Activated CD8-positive, alpha-beta memory T cell treated with anti-CD3 and anti-CD28 coated beads for 24 hours (primary cell): ENCODE data around the gene SARM1.

Source experiments
- DNase-seq: peaks from one replicate; pipeline ENCODE4 v3.0.0-alpha.2; 2020

The SARM1 gene

DNA sequence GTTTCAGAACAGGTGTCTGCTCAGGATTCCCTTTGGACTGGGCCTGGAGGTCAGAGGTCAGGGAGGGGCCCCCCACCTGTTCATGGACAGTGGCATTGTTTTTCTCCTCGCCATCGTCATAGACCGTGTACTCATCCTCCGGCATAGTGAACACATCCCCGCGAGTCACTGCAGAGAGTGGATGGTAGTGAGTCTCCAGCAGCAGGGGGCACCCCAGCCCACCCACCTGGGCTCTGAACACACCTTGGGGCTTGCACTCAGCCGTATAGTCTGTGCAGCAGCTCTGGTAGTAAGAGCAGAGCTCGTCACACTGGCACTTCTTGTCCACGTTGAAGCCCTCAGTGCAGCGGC, 1.8 kb upstream of the SARM1 start:
- DNase-seq, result no peak

DNA sequence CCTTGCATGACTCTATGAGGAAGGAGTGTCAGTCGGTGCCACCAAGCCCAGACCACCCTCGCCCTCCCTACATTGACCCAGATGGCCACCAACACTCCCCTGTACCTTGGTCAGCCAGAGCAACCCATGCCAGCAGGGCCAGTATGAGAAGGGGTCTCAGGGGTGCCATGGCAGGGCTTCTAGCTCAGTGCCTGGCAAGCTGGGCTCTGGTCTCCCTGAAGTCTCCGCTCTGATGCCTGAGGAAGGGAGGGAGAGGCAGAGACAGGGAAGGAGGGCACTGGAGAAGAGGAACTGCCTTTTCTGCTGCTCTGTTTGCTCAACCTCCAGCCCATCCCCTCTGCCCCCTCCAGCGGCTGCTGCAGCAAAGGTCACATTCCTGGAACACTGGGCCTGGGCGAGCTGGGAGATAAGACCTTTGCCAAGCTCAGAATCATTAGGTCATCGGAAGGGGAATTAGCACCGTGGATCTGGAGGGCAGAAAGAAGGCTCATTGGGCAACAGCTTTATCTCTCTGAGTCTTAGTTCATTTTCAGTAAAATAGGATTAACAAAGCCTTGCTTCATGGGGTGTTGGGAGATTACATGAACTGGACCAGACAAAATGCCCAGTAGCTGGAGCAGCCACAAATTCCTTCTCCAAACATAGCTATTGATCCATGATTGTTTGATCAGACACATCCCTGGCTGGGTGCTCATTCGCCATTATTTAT, 1.3 kb upstream of the SARM1 start, which contains the start of gene VTN:
Gene VTN, minus strand, starts transcription at position 273 of the 709 bp plus-strand sequence. Its CDS starts 104 bp downstream, at position 169.
- DNase-seq, result no peak

DNA sequence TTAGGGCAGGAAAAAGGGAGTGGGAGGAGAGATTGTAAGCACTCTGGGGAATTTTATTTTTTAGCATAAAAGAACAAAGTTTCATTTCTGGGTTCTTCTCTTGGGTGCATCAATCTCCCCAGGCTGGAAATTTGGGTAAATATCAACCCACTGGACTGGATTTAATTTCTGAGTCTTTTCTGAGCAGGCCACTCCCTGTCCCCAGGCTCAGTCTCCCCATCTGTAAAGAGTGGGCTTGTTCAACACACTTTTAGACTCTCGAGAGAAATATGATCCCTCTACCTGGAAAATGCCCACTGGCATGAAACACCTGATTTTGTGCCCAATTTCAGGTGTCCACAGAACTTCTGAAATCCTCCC, 770 bp upstream of the SARM1 start:
- no peak for DNase-seq

DNA sequence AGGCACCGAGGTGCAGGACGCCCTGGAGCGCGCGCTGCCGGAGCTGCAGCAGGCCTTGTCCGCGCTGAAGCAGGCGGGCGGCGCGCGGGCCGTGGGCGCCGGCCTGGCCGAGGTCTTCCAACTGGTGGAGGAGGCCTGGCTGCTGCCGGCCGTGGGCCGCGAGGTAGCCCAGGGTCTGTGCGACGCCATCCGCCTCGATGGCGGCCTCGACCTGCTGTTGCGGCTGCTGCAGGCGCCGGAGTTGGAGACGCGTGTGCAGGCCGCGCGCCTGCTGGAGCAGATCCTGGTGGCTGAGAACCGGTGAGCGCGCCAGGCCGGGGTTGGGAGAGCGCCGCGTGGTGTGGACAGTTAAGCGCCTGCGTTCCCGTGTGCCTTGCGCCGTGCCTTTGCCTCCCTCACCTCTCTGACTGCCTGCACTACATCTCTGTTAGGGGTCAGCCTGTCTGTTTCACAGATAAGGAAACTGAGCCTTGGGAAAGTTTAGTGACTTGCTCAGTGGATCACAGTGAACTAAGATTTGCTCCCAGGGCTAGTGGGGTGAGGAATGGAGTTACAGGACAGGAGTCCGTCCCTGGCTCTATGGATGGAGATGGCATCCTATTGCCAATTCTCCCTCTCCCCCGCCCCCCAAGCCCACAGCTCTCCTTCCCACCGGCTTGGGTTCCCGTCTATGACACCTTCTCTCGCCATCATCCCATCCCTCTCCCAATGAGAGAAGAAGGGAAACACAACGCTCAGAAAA, 880 bp downstream of the SARM1 start:
- no peak for DNase-seq

DNA sequence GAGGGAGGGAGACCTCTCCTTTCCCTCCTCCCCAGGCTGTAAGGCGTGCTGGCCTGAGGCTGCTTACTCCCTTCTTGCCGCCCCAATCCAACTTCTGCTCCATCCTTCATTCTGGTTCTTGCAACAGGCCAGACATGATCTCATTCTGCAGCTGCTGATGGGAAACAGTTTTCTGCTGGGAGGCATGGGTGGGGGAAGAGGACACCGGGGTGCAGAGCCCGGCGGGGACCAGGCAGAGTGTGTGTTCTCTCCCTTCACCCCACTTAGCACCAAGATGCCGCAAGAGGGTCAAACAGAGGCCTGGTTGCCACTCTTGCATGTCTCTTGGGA, 1.4 kb downstream of the SARM1 start:
- DNase-seq, result no peak

DNA sequence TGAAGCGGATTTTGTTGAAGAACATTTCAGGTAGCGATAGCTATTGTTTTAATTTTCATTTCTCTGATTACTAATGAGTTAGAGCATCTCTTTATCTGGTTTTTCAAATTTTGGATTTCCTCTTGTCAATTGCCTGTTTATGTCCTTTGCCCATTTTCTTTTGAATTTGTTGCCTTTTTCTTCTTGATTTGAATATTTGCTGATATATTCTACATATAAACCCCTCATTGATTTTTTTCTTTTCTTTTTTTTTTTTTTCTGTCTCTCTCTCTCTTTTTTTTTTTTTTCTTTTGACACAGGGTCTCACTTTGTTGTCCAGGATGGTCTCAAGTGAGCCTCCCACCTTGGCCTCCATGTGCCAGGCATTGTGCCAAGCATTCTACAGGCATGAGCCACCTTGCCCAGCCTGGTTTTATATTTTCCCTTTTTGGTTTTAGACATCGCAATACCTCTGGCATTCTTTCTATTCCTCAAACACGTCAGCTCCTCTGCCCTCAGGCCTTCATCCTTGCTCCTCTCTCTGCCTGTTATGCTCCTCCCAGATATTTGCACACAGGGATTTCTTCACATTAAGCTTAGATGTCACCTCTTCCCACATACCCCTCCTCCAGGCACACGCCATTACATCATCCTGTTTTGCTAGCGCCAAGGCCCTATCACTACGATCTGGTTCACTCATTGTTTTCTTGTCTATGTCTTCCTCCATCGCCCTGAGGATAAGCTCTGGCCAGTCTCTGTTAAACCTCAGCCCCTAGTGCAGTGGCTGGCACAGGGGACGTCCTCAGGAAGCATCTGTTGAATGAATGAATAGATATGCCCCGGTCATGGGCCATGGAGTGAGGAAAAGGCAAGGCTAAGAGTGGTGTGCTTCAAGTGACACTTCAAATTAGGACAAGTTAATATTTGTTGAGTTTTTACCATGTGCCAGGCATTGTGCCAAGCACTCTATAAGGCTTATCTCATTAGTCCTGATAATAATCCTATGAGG, 8.6 kb downstream of the SARM1 start:
- no peak for DNase-seq

DNA sequence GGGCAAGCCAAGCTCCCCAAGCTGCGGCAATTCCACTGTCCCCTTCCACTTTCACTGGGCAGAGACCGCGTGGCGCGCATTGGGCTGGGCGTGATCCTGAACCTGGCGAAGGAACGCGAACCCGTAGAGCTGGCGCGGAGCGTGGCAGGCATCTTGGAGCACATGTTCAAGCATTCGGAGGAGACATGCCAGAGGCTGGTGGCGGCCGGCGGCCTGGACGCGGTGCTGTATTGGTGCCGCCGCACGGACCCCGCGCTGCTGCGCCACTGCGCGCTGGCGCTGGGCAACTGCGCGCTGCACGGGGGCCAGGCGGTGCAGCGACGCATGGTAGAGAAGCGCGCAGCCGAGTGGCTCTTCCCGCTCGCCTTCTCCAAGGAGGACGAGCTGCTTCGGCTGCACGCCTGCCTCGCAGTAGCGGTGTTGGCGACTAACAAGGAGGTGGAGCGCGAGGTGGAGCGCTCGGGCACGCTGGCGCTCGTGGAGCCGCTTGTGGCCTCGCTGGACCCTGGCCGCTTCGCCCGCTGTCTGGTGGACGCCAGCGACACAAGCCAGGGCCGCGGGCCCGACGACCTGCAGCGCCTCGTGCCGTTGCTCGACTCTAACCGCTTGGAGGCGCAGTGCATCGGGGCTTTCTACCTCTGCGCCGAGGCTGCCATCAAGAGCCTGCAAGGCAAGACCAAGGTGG, 9.8 kb downstream of the SARM1 start:
- DNase-seq, result no peak

DNA sequence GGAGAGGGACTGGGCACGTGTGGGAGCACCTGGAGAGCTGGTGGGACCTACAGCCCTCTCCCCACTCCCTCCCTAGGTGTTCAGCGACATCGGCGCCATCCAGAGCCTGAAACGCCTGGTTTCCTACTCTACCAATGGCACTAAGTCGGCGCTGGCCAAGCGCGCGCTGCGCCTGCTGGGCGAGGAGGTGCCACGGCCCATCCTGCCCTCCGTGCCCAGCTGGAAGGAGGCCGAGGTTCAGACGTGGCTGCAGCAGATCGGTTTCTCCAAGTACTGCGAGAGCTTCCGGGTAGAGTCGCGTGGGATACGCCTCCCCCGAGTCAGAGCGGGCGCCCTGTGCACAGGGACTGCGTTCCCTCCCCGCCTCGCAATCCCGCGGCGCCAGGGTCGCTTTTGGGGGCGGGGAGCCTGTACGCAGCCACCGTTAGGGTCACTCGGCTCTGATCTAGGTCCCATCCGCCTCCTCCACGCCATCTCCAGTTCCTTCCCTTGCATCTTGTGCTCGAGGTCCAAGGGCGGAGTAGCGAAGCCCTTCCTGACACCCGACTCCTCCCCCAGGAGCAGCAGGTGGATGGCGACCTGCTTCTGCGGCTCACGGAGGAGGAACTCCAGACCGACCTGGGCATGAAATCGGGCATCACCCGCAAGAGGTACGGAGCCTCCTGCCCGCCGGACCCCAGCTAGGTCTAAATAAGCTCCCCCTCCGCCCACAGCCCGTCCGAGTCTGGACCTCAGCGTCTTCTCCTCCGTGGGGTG, 13.0 kb downstream of the SARM1 start:
- peak; percentile 85 for DNase-seq

DNA sequence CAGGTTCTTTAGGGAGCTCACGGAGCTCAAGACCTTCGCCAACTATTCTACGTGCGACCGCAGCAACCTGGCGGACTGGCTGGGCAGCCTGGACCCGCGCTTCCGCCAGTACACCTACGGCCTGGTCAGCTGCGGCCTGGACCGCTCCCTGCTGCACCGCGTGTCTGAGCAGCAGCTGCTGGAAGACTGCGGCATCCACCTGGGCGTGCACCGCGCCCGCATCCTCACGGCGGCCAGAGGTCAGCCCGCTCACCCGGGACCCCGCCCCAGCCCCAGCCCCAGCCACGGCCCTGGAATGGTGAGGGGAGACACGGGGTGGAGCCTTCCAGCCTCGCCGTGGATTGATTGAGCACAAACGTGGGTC, 13.5 kb downstream of the SARM1 start:
- DNase-seq, result no peak

DNA sequence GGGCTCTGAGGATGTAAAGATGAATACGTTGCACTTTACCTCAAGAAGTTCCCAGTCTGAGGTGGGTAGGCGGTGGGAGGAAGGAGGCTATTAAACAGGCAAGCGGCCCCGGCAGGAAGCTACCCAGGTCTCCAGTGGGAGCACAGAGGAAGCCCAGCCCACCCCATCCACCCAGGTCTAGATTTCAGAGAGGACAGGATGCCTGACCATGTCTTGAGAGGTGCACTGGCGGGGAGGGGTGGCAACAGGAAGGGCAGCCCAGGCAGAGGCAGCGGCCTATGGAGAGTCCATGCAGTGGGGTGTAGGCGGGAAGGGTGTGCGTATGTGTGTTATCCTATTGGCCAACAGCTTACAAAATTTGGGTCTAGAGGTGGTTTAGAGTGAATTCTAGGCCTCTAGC, 13.9 kb downstream of the SARM1 start:
- DNase-seq, result no peak

DNA sequence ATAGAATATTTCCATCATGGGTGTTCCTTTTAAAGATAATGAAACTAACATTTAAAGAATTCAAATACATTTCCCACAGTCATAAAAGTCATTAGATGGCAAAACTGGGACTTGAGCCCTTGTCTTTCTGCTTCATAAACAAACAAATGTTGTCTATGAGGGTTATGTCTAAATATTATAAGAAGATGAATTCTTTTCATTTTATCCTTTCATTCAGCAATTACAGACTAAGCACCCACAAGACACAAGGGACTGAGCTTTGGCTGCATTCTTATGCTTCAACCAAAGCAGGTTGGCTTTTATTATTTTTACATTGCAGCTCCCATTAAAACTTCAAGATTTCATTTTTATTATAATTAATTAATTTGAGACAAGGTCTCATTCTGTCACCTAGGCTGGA, 14.9 kb downstream of the SARM1 start:
- DNase-seq, result no peak

DNA sequence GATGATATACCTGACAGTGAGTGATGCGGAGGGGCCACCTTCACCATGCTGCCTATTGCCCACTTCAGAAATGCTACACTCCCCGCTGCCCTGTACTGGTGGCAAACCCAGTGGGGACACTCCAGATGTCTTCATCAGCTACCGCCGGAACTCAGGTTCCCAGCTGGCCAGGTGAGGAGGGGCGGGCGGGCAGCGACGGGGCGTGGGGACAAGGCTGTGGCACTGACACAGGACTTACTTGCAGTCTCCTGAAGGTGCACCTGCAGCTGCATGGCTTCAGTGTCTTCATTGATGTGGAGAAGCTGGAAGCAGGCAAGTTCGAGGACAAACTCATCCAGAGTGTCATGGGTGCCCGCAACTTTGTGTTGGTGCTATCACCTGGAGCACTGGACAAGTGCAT, 16.6 kb downstream of the SARM1 start:
- DNase-seq, result no peak

DNA sequence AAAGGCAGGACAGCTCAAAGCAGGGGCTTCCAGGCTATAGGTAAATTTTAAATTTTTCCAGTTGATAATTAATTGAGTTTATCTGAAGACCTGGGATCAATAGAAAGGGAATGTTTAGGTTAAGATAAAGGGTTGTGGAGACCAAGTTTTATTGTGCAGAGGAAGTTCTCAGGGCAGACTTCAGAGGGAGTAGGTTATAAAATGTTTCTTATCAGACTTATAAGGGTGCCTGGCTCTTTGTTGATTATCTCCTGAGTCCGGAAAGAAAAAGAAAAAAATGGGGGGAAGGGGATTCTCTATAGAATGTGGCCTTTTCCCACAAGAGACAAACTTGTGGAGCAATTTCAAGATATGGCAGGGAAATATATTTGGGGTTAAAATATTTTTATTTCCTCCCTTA, 18.6 kb downstream of the SARM1 start:
- DNase-seq, result no peak

DNA sequence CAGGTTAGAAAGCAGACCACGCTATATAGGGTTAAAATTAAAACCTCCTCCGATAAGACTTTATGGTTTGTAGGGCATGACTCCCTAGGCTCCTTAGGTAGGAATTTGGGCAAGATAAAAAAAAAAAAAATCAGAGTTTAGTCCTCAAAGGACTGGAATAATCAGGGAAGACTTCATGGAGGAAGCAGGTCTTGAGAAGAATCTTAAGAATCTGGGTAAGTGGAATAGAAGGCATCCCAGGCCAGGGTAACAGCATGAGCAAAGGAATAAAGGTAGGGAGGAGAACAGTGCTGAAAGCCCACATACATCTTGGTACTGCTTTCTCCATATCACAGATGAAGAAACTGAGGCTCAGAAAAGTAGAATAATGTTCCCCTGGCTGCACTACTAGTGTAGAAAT, 19.1 kb downstream of the SARM1 start:
- no peak for DNase-seq

DNA sequence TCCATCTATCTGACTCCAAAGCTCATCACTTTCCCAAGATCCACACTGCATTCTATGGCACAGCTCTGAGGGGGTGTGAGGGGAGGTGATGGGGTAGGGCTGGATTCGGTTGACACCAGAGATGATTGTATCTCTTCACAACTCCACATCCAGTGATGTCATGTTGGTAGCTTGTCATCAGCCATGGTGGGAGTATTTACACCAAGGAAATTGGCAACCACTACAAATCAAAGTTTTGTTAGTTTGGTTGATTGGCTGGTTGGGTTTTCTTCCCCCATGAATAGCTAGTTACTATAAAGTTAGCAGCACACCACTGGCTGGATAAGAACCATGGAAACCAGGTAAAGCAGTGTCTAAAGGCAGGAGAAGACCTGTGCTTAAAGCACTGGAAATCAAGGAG, 19.5 kb downstream of the SARM1 start:
- DNase-seq, result no peak

DNA sequence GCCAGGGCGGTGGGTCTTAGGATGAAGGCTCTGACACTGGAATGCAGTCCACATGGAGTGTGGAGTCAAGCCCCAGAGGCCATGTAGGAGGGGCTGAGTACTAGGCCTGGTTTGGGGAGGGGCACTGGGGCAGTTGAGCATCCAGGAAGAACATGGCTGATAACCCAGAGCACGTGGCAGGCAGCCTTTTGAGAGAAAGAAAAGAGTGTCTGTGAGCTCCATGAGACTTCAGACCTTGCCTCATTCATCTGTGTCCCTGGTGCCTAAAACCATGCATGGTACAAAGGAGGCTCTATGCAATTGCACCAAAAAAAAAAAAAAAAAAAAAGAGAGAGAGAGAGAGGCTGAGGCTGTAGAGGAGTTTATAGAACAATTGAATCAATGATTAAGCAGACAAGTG, 19.9 kb downstream of the SARM1 start:
- DNase-seq, result no peak

DNA sequence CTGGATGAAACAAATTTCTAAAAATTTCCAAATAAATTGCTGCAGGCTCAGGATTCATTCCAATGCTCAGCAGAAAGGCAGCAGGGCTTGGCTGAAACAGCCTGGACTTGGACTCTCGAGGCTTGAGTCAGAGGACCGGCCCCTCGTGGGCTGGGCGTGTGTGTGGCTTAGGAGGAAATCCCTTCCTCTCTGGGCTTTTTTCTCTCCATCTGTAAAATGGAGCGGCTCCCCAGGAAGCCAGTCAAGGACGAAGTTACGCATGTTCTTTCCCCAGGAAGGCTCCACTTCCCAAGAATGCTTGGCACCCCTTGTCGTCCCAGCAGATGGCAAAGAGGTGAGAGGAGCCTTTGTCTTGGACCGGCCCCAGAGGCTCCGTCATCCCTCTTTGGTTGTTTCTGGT, 21.0 kb downstream of the SARM1 start:
- DNase-seq, result no peak

DNA sequence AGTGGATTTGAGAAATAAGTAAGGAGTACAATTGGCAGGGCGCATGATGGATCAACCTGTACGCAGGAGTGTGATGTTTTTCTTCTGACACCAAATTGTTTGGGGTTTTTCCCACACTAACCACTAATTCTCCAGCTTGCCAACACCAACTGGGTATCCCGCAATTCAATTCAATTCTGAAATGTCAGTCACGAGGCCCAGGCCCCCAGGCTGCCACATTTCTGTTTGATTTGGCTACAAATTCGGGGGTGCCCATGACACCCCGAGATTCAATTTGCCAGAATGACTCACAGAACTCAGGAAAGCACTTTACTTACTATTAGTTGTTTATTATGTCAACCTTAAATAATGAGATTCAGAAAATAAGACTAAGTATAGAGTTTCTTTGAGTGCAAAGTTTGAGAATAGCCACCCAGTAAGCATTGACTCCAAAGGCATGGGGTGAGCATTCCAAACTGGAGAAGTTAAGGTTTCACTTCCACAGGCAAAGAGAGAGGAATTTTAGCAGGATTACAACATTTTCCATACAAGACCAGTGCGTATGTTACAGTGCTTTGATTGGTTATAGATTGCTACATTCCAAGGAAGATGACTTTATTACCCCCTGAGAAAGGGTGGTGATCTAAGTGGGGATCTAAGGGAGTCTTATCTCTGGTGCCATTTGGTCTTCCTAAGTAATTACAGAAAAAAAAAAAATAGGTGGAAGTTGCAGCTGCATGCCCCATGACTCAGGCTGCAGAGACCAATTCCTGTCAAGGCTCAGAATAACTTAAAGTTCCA, 23.0 kb downstream of the SARM1 start:
- no peak for DNase-seq

DNA sequence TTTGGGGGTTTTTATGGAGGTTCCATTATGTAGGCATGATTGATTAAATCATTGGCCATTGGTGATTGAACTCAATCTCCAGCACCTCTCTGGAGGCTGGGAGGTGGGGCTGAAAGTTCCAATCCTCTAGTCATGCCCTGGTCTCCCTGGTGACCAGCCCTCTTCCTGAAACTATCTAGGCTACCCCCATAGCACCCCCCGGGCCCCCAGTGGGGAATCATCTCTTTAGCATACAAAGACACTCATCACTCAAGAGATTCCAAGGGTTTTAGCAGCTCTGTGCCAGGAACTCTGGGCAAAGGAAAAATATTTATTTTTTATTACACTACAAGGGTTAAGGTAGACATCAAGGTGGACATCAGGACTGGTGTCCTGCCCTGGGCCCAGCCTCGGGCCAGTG, 23.9 kb downstream of the SARM1 start:
- DNase-seq, result no peak

DNA sequence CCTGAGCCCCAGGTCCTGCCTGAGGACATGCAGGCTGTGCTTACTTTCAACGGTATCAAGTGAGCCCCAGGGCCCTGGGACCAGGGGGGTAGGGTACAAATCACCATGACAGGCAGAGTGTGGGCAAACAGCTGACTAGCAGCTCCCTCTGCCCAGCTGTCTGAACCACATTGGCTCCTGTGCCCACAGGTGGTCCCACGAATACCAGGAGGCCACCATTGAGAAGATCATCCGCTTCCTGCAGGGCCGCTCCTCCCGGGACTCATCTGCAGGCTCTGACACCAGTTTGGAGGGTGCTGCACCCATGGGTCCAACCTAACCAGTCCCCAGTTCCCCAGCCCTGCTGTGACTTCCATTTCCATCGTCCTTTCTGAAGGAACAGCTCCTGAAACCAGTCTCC, 24.5 kb downstream of the SARM1 start:
- no peak for DNase-seq

DNA sequence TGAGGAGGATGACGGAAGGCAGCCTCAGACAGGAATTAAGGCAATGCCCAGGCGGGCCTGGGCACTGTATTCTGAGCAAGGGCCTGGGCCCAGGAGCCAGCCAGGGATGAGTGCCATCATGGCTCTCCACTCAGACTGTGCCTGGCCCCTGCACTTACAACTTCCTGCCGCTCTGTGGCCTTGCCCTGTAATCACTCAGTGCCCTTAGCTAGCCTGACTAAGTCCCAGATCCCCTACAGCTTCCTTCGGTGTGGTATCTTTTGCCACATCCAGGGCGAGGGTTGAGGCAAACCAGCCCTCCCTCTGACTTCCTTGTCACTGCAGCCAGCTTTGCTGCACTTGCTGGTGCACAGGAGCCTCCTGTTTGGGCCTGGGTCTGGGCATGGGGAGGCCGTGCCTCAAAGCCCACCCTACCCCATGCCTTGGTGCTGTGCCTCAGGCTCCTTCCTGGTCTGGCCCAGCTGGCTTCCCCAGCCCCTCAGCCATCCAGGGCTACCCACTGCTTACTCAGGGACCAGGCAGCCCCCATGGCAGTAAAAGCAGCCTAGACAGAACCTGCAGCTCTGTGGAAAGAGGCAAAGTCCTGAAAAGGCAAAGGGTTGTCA, 25.2 kb downstream of the SARM1 start:
- DNase-seq, result no peak
